HepG2 (cell line): ENCODE results near the gene MEI1. TPM values are rescaled to one million over a fixed set of nuclear protein-coding genes. Genes with fewer than 3 reads are reported as not detected.
"Not testable (repeated sequence)": the region's sequence is repeated elsewhere in the genome, so short reads cannot be mapped to it uniquely, and the experiment has no call there.

ENCODE experiments used
- ATAC-seq: fragments of 200-7000 bp; cut with Tn5 transposase; 3 replicates; pipeline ENCODE4 v1.9.1; 2020; ENCODE audit warnings: mild to moderate bottlenecking, moderate library complexity
- BruUV-seq: library from RNA; stranded (reverse); fragments of 400-500 nt; replicated peaks from 2 replicates; lab custom pipeline; 2021; lab: Mats Ljungman, UMichigan
- CTCF ChIA-PET: fragments of 300-600 bp; formaldehyde crosslinking; extraction: SDS; loops from one replicate; lab custom pipeline; 2021; ENCODE audit warnings: low total read pairs, inconsistent platforms, low intra/inter-chr PET ratio; lab: Yijun Ruan, JAX
- POLR2A ChIA-PET: fragments of 350-600 bp; sonication (Branson Sonifier 250); formaldehyde crosslinking; loops from one replicate; lab custom pipeline; 2020; ENCODE audit warnings: antibody characterized with exemption, inconsistent platforms; lab: Yijun Ruan, JAX
- DNase-seq: peaks from one replicate; pipeline ENCODE4 v3.0.0-alpha.2; 2015; ENCODE audit warnings: low spot score
- FAIRE-seq: peaks from 3 replicates; lab custom pipeline; 2011; peaks lifted over from hg19 to GRCh38; lab: Jason Lieb, UNC
- H2AFZ ChIP-seq: one replicate; pipeline ENCODE4 v1.6.1; 2011; ENCODE audit warnings: low read length, inconsistent platforms
- H3K27ac ChIP-seq: fragments of 300-600 bp; 3 replicates; pipeline ENCODE4 v1.8.0; 2011; ENCODE audit warnings: mixed run types, mild to moderate bottlenecking, mixed read lengths, low read length, inconsistent platforms; ENCODE audit not compliant: insufficient read depth; ENCODE audit errors: extremely low read length
- H3K27me3 ChIP-seq, 2 experiments: fragments of 200-600 bp in 1 of 2; 2 replicates in 1 of 2; 3 replicates in 1 of 2; pipeline versions ENCODE4 v1.6.0 to v1.8.0; 2011; ENCODE audit warnings: low read length in 2 of 2, mild to moderate bottlenecking in 2 of 2, moderate library complexity in 2 of 2, inconsistent platforms in 1 of 2; ENCODE audit not compliant: insufficient read depth in 2 of 2, control insufficient read depth in 1 of 2
- H3K36me3 ChIP-seq, 2 experiments: fragments of 200-600 bp in 1 of 2; replicated peaks in 1 of 2; 2 replicates in 1 of 2; 3 replicates in 1 of 2; pipeline versions ENCODE4 v1.5.1 to v1.8.0; 2011; ENCODE audit warnings: low read length in 2 of 2, inconsistent platforms in 1 of 2; ENCODE audit not compliant: insufficient read depth in 2 of 2, control insufficient read depth in 1 of 2
- H3K4me1 ChIP-seq: 2 replicates; pipeline ENCODE4 v1.5.1; 2012; ENCODE audit warnings: low read length, inconsistent platforms; ENCODE audit not compliant: insufficient read depth
- H3K4me2 ChIP-seq: 2 replicates; pipeline ENCODE4 v1.6.0; 2011; ENCODE audit warnings: low read depth, low read length, inconsistent platforms
- H3K4me3 ChIP-seq, 3 experiments: fragments of 200-600 bp in 1 of 3; sonication (generic), shearing (Covaris generic) in 1 of 3; replicated peaks in 1 of 3; 2 replicates each; pipeline ENCODE4 v1.5.1; 2011 to 2016; ENCODE audit warnings: low read length in 3 of 3, inconsistent platforms in 2 of 3, low read depth in 2 of 3, mild to moderate bottlenecking in 2 of 3, control low read depth in 1 of 3, mixed read lengths in 1 of 3; ENCODE audit not compliant: insufficient read depth in 1 of 3
- H3K79me2 ChIP-seq: one replicate; pipeline ENCODE4 v1.6.1; 2011; ENCODE audit warnings: low read length, inconsistent platforms; ENCODE audit not compliant: insufficient read depth
- H3K9ac ChIP-seq: 2 replicates; pipeline ENCODE4 v1.6.0; 2011; ENCODE audit warnings: mild to moderate bottlenecking, low read depth, low read length, inconsistent platforms; ENCODE audit not compliant: insufficient read depth
- H3K9me3 ChIP-seq: 2 replicates; pipeline ENCODE4 v1.5.1; 2012; ENCODE audit warnings: mild to moderate bottlenecking, low read length
- H4K20me1 ChIP-seq: 2 replicates; pipeline ENCODE4 v1.6.0; 2011; ENCODE audit warnings: inconsistent platforms, mild to moderate bottlenecking, low read length, moderate library complexity; ENCODE audit not compliant: insufficient read depth
- ATAD3A ChIP-seq: sonication (generic); formaldehyde crosslinking; IDR thresholded peaks from 2 replicates; pipeline ENCODE4 v1.4.0; 2020; ENCODE audit warnings: missing genetic modification reagents
- KAT2B ChIP-seq: fragments of 150-350 bp; IDR thresholded peaks from 2 replicates; pipeline ENCODE4 v1.6.1; 2014; ENCODE audit warnings: low read depth, low read length, borderline replicate concordance
- KLF13 ChIP-seq: sonication (generic); formaldehyde crosslinking; IDR thresholded peaks from 2 replicates; pipeline ENCODE4 v1.4.0; 2020; ENCODE audit warnings: mild to moderate bottlenecking, missing genetic modification reagents
- MAFF ChIP-seq: IDR thresholded peaks from 2 replicates; pipeline ENCODE4 v1.6.1; 2011; ENCODE audit warnings: low read depth, low read length, improper control_type of control experiment
- RCOR2 ChIP-seq: IDR thresholded peaks from 2 replicates; pipeline ENCODE4 v1.6.1; 2016; ENCODE audit warnings: missing biosample characterization, missing genetic modification reagents
- SNAPC4 ChIP-seq: sonication (generic); formaldehyde crosslinking; IDR thresholded peaks from 2 replicates; pipeline ENCODE4 v1.4.0; 2020; ENCODE audit warnings: mild to moderate bottlenecking, missing genetic modification reagents
- ZNF232 ChIP-seq: sonication (generic); formaldehyde crosslinking; IDR thresholded peaks from 2 replicates; pipeline ENCODE4 v1.4.0; 2020; ENCODE audit warnings: missing genetic modification reagents, borderline replicate concordance
- ZNF274 ChIP-seq: sonication (generic); formaldehyde crosslinking; IDR thresholded peaks from 2 replicates; pipeline ENCODE4 v1.5.1; 2020; ENCODE audit warnings: mild to moderate bottlenecking, missing genetic modification reagents
- ZSCAN20 ChIP-seq: sonication (generic); formaldehyde crosslinking; IDR thresholded peaks from 2 replicates; pipeline ENCODE4 v1.4.0; 2020; ENCODE audit warnings: missing genetic modification reagents, mild to moderate bottlenecking, borderline replicate concordance
- WGBS: methylation state at CpG from one replicate; pipeline ENCODE4 v1.1.6; 2017; ENCODE audit warnings: low lambda C conversion rate; 5-methylcytosine and 5-hydroxymethylcytosine counted together
- in situ Hi-C: cut with HindIII; loops from 2 replicates; pipeline ENCODE4 v1.10.0; 2017; ENCODE audit warnings: low pct_unique_long_range_greater_than_20kb; ENCODE audit not compliant: extremely low pct_ligation_motif_present
- intact Hi-C: fragments of 100-400 bp; cut with micrococcal nuclease; formaldehyde crosslinking; loops from one replicate; pipeline ENCODE4 v1.10.0; 2022; ENCODE audit not compliant: unreplicated experiment
- polyA plus RNA-seq, 8 experiments: library from polyadenylated mRNA; depleted of rRNA in 3 of 8; stranded (reverse) in 7 of 8; unstranded in 1 of 8; fragments of >200 nt; fragmentation: Illumina TruSeq in 4 of 8; extraction: Trizol in 4 of 8; gene quantifications; 2 replicates each; pipeline versions ENCODE4 v1.2.1 to v1.2.3, GENCODE V29; 2011 to 2016; ENCODE audit warnings: low read depth in 4 of 8, missing spikeins in 1 of 8, mixed read lengths in 1 of 8; ENCODE audit not compliant: insufficient read depth in 1 of 8
- total RNA-seq, 5 experiments: library from RNA; depleted of rRNA; stranded (reverse); fragments of >200 nt; fragmentation: Illumina TruSeq; extraction: Trizol; gene quantifications; 2 replicates each; pipeline ENCODE4 v1.2.3, GENCODE V29; 2016; ENCODE audit warnings: low read depth in 1 of 5
- TF ChIP-seq, protein P1 (sequence below): sonication (generic); formaldehyde crosslinking; IDR thresholded peaks from 2 replicates; pipeline ENCODE4 v1.9.0; 2021; ENCODE audit warnings: missing genetic modification reagents, mild to moderate bottlenecking, borderline replicate concordance

MEI1 gene
- total and polyA plus RNA-seq, 2 of the 13 experiments (the other 11 are each of a cell fraction or from before 2014, with no cell fraction given): 0.75 to 1.9 TPM

- TF ChIP-seq, protein P1, sequence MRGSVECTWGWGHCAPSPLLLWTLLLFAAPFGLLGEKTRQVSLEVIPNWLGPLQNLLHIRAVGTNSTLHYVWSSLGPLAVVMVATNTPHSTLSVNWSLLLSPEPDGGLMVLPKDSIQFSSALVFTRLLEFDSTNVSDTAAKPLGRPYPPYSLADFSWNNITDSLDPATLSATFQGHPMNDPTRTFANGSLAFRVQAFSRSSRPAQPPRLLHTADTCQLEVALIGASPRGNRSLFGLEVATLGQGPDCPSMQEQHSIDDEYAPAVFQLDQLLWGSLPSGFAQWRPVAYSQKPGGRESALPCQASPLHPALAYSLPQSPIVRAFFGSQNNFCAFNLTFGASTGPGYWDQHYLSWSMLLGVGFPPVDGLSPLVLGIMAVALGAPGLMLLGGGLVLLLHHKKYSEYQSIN (CRISPR knock-in tag): no peak
- TF ChIP-seq ZSCAN20 (CRISPR knock-in tag): no peak
- no peak for TF ChIP-seq RCOR2 (CRISPR knock-in tag)
- TF ChIP-seq KAT2B: no peak
Measured at GRCh38 chr22:41661088-41661487, 38.2 kb upstream of the MEI1 start (continued).

GRCh38 chr22:41661713-41662112 lies 37.6 kb upstream of the MEI1 start:
- H3K27me3 ChIP-seq: no peaks in the 10 kb centered on the region
- no peaks in the 10 kb centered on the region for H3K9me3 ChIP-seq
- H3K36me3 ChIP-seq: peaks cover 33 to 70% of the 10 kb centered on the region in 2 experiments
- BruUV-seq: TSS peak; percentile 45
- H3K4me3 ChIP-seq: no peak overlapping the region
- ChIA-PET CTCF (no interaction called here), POLR2A (no interaction called here)
- H3K27ac ChIP-seq: no peak overlapping the region
- no peak overlapping the region for H2AFZ ChIP-seq
- in situ Hi-C loops: no loop called here
- 94% methylated on average over 2 of the region's 2 CpGs for WGBS
- FAIRE-seq: no peak
- no peak for ATAC-seq
- H3K9ac ChIP-seq: no peak overlapping the region
- intact Hi-C loops: no loop called here
- H3K4me2 ChIP-seq: no peak overlapping the region
- DNase-seq: no peak
- no peaks in the 10 kb centered on the region for H4K20me1 ChIP-seq
- no peak for TF ChIP-seq ATAD3A (CRISPR knock-in tag)
- TF ChIP-seq KLF13 (CRISPR knock-in tag): no peak
- no peak for TF ChIP-seq MAFF
- TF ChIP-seq ZNF232 (CRISPR knock-in tag): no peak
- no peak for TF ChIP-seq SNAPC4 (CRISPR knock-in tag)
- no peak for TF ChIP-seq ZNF274 (CRISPR knock-in tag)
- no peaks in the 10 kb centered on the region for H3K79me2 ChIP-seq
- peaks cover under 1% of the 10 kb centered on the region; the same call in 1 of the 2 replicates for H3K4me1 ChIP-seq

DNA sequence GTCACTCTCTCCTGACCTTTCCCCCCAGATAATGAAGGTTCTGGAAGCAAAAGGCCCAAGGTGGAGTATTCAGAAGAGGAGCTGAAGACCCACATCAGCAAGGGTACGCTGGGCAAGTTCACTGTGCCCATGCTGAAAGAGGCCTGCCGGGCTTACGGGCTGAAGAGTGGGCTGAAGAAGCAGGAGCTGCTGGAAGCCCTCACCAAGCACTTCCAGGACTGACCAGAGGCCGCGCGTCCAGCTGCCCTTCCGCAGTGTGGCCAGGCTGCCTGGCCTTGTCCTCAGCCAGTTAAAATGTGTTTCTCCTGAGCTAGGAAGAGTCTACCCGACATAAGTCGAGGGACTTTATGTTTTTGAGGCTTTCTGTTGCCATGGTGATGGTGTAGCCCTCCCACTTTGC lies 35.7 kb upstream of the MEI1 start:
- 95% methylated on average over 8 of the region's 9 CpGs for WGBS
- H4K20me1 ChIP-seq, intact Hi-C loops, H3K4me3 ChIP-seq, H3K79me2 ChIP-seq, BruUV-seq, H3K4me2 ChIP-seq, CTCF ChIA-PET, DNase-seq, ATAC-seq, H3K27me3 ChIP-seq, H3K9me3 ChIP-seq, H3K9ac ChIP-seq, H2AFZ ChIP-seq, H3K27ac ChIP-seq, FAIRE-seq, in situ Hi-C loops: not testable (repeated sequence)
- POLR2A ChIA-PET: interaction anchor here (2.3 kb wide), 1 partner anchor 10 kb away, joined by 6 read pairs; no protein-coding TSS in a partner anchor
- Histone ChIP-seq H3K4me1 (peaks cover 15% of the 10 kb centered on the region), H3K36me3 (peaks cover 23 to 52% of the 10 kb centered on the region in 2 experiments)
